Central memory CD8-positive, alpha-beta T cell (primary cell): ENCODE results near the gene PRKN.
"Not testable (repeated sequence)": the region's sequence is repeated elsewhere in the genome, so short reads cannot be mapped to it uniquely, and the experiment has no call there.

Source experiments
- ATAC-seq: fragments of 150-1000 bp; cut with Tn5 transposase; replicated peaks from 2 replicates; pipeline ENCODE4 v1.10.0; 2022; ENCODE audit warnings: mild to moderate bottlenecking, moderate FRiP score, moderate number of reproducible peaks; ENCODE audit not compliant: poor library complexity, severe bottlenecking; ENCODE audit errors: extremely low read depth
- DNase-seq, 2 donors: peaks; one replicate each; pipeline ENCODE4 v3.0.0; 2021; ENCODE audit warnings: low spot score in 2 of 2
- H3K27ac Mint-ChIP-seq: one replicate; pipeline ENCODE4 v1.8.0; 2022; ENCODE audit warnings: low read depth, mild to moderate bottlenecking, moderate library complexity, mixed read lengths
- H3K27me3 Mint-ChIP-seq: one replicate; pipeline ENCODE4 v1.8.0; 2022; ENCODE audit warnings: mixed read lengths
- H3K36me3 Mint-ChIP-seq: one replicate; pipeline ENCODE4 v1.8.0; 2022; ENCODE audit warnings: mild to moderate bottlenecking, moderate library complexity, mixed read lengths; ENCODE audit not compliant: insufficient read depth
- H3K4me1 Mint-ChIP-seq: one replicate; pipeline ENCODE4 v1.8.0; 2022; ENCODE audit warnings: mixed read lengths
- H3K4me3 Mint-ChIP-seq: one replicate; pipeline ENCODE4 v1.8.0; 2022; ENCODE audit warnings: mild to moderate bottlenecking, moderate library complexity, mixed read lengths
- H3K9me3 Mint-ChIP-seq: one replicate; pipeline ENCODE4 v1.8.0; 2022; ENCODE audit warnings: mixed read lengths

Gene PRKN

DNA sequence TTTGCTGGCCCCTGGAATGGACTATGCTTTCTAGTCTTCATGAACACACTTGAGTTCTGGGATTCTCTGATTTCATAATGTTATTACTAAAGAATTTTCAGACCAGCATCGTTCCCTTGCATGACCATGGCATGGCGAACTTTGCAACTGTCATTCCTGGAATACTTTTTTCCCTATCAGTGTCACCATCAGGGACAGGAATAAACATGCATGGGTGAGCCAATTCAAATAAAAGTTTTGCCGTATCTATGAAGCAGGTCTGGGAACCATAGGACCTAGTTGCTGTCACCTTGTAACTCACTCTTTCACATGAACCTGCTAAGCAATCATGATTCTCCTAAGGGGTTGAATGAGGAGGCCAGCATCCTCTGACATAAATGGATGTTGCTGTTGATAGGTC lies 1385.5 kb downstream of the PRKN start:
- Mint-ChIP-seq H3K4me3 (no peak overlapping the region), H3K36me3 (peaks cover 4% of the 10 kb centered on the region), H3K9me3 (no peaks in the 10 kb centered on the region), H3K27me3 (no peaks in the 10 kb centered on the region), H3K27ac (no peak overlapping the region), H3K4me1 (no peaks in the 10 kb centered on the region)
- DNase-seq (no peak), ATAC-seq (no peak)

DNA sequence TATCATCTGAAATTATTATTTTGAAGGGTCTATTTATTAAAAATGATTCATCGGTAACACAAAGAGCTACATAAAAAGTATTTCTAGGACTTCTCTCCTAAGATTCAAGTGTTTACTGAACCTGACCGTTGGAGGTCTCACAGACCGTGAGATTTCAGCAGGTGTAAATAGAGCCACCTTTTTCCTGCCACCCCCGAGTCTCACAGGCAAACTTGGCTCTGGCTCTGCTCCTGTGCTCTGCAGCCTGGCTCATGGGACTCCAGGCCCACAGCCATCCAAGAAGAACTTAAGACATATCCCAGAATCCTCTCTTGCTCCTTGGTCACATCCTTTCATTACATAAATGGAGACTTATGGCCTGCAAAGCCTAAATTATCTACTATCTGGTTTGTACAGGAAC lies 1385.9 kb downstream of the PRKN start:
- ATAC-seq (no peak), DNase-seq (no peak)
- no peak overlapping the region for H3K4me3 Mint-ChIP-seq
- no peaks in the 10 kb centered on the region for H3K9me3 Mint-ChIP-seq
- no peaks in the 10 kb centered on the region for H3K4me1 Mint-ChIP-seq
- H3K27ac Mint-ChIP-seq, result no peak overlapping the region
- H3K36me3 Mint-ChIP-seq, result peaks cover 4% of the 10 kb centered on the region
- H3K27me3 Mint-ChIP-seq, result no peaks in the 10 kb centered on the region

- Mint-ChIP-seq H3K4me3 (no peak overlapping the region), H3K9me3 (no peaks in the 10 kb centered on the region), H3K27ac (no peak overlapping the region), H3K36me3 (peaks cover 2% of the 10 kb centered on the region), H3K4me1 (no peaks in the 10 kb centered on the region), H3K27me3 (no peaks in the 10 kb centered on the region)
- ATAC-seq (no peak), DNase-seq (no peak)
Measured at GRCh38 chr6:161338015-161338414, 1389.6 kb downstream of the PRKN start.

DNA sequence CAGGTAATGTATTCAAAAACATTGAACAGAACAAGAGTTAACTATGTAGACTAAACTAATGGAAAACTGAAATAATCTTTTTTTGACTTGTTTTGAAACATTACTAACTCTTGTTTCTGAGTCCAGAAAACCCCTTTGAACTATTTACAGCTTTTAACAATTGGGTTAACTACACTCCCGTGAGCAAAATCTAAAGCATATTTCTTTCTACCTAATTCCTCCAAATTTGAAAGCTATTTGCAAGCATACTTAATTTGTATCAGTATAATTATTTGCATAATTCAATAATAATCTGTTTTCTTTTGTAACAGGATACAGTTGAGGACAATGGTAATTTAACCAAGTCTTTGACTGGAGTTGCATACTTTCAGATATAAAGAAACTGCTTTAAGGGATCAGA lies 1391.1 kb downstream of the PRKN start:
- Mint-ChIP-seq H3K4me3 (no peak overlapping the region), H3K27me3 (no peaks in the 10 kb centered on the region), H3K27ac (no peak overlapping the region), H3K4me1 (no peaks in the 10 kb centered on the region), H3K9me3 (no peaks in the 10 kb centered on the region), H3K36me3 (no peaks in the 10 kb centered on the region)
- ATAC-seq, result no peak
- no peak for DNase-seq

- ATAC-seq, result no peak
Measured at GRCh38 chr6:161333410-161333809, 1394.2 kb downstream of the PRKN start.

DNA sequence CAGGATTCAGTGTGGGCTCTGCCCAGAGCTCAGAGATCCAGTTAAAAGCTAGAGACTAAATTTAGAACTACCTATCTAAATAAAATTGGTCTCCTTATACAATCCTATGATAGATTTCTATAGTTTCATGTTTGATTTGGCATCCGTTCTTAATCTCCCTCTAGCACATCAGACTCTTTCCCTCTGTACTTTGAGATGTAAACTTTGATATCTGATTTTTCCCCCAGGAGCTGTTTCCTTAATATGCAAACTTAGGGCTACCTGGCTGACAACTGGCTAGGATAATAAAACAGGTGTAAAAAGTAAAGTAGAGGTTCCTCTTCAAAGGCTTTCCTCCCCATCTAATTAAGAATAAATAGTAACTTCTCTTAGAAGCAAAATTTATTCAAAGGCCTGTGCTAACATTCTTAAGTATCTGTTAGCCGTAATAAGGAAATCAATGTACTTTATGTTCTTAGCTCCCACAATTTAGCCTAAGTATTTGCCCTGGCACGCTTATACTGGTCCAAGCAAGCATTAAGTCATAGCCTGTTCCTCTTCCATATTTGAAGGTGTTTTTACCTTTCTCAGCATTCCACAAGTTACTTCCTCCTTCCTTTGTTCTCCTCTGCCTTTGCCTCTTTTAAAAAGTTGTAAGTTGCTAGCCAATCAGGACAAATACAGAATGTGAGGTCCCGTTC lies 1396.0 kb downstream of the PRKN start:
- H3K4me1 Mint-ChIP-seq, H3K4me3 Mint-ChIP-seq, H3K27ac Mint-ChIP-seq, ATAC-seq, H3K27me3 Mint-ChIP-seq, H3K36me3 Mint-ChIP-seq, H3K9me3 Mint-ChIP-seq, DNase-seq: not testable (repeated sequence)

More at GRCh38 chr6:161333410-161333809, 1394.2 kb downstream of the PRKN start:
- no peaks in the 10 kb centered on the region for H3K9me3 Mint-ChIP-seq
- no peak overlapping the region for H3K4me3 Mint-ChIP-seq
- no peaks in the 10 kb centered on the region for H3K36me3 Mint-ChIP-seq
- no peak overlapping the region for H3K27ac Mint-ChIP-seq
- no peak for DNase-seq
- no peaks in the 10 kb centered on the region for H3K4me1 Mint-ChIP-seq
- H3K27me3 Mint-ChIP-seq, result no peaks in the 10 kb centered on the region

DNA sequence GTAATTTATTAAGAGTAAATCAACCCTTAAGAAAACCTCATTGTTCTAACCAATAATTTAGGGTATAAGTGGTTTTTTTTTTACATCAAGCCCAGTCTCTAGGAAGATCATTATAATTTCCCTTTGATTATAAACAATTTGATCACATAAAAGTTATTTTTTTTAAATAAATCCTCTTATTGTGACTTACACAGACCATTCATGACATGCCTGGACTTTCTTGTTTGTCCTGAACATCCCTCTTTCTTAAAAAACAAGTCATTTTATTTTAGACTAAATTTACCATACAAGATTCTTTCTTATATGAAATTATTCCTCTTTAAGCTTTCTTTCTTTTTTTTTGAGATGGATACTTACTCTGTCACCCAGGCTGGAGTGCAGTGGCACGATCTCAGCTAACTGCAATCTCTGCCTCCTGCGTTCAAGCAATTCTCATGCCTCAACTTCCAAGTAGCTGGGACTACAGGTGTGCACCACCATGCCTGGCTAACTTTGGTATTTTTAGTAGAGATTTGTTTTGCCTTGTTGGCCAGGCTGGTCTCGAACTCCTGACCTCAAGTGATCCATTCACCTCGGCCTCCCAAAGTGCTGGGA lies 1400.1 kb downstream of the PRKN start:
- ATAC-seq, result no peak
- H3K9me3 Mint-ChIP-seq, result no peaks in the 10 kb centered on the region
- H3K27me3 Mint-ChIP-seq, result no peaks in the 10 kb centered on the region
- H3K27ac Mint-ChIP-seq, result no peak overlapping the region
- no peaks in the 10 kb centered on the region for H3K4me1 Mint-ChIP-seq
- H3K4me3 Mint-ChIP-seq, result no peak overlapping the region
- no peak for DNase-seq
- H3K36me3 Mint-ChIP-seq, result no peaks in the 10 kb centered on the region

GRCh38 chr6:161319231-161319630 lies 1408.3 kb downstream of the PRKN start:
- no peaks in the 10 kb centered on the region for H3K9me3 Mint-ChIP-seq
- ATAC-seq, result no peak
- no peak overlapping the region for H3K4me3 Mint-ChIP-seq
- H3K27ac Mint-ChIP-seq, result no peak overlapping the region
- no peaks in the 10 kb centered on the region for H3K4me1 Mint-ChIP-seq
- H3K36me3 Mint-ChIP-seq, result no peaks in the 10 kb centered on the region
- no peak for DNase-seq
- peaks cover 25% of the 10 kb centered on the region for H3K27me3 Mint-ChIP-seq

DNA sequence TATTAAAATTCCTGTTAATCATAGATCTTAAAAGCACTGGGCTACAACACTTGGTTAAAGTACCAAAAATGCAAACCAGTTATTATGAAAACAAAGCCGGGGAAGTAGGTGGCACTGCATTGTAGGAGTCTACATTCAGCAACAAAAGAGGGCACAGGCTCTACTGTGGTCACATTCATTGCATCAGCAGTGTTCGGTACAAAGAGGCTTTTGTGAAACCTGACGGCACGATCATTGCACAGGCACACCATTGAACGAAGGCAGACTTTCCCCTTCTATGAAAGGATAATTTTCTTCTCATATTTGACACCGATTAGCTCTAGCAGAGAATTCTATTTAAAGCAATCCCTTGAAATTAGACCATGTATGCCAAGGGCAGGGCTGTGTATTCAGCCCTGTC lies 1409.1 kb downstream of the PRKN start:
- DNase-seq (no peak), ATAC-seq (no peak)
- Mint-ChIP-seq H3K27me3 (peaks cover 27% of the 10 kb centered on the region), H3K4me1 (no peaks in the 10 kb centered on the region), H3K4me3 (no peak overlapping the region), H3K36me3 (no peaks in the 10 kb centered on the region), H3K27ac (no peak overlapping the region), H3K9me3 (no peaks in the 10 kb centered on the region)

- Mint-ChIP-seq H3K9me3 (no peaks in the 10 kb centered on the region), H3K27me3 (peaks cover 35% of the 10 kb centered on the region)
- ATAC-seq, result no peak
Measured at GRCh38 chr6:161316531-161316930, 1411.0 kb downstream of the PRKN start.

DNA sequence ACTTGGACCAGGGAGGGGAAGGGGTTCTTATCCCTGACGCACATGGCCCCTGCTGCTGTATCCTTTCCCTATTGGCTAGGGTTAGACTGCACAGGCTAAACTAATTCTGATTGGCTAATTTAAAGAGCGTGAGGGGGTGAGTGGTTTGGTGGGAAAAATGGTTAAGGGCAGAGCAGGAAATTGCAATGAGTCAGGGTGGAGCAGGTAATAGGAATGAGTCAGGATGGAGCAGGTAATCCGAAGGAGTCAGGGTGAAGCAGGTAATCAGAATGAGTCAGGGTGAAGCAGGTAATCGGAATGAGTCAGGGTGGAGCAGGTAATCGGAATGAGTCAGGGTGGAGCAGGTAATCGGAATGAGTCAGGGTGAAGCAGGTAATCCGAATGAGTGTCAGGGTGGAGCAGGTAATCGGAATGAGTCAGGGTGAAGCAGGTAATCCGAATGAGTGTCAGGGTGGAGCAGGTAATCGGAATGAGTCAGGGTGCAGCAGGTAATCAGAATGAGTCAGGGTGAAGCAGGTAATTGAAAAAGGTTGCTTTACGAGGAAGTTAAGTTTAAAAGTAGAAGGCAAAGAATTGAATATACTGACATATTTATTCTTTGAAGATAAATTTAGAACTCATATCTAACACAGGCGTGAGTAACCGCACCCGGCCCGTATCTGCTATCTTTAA lies 1412.2 kb downstream of the PRKN start:
- not testable (repeated sequence) for ATAC-seq, H3K9me3 Mint-ChIP-seq, H3K36me3 Mint-ChIP-seq, H3K27ac Mint-ChIP-seq, H3K4me3 Mint-ChIP-seq, DNase-seq, H3K4me1 Mint-ChIP-seq
- H3K27me3 Mint-ChIP-seq, result peaks cover 46% of the 10 kb centered on the region

More at GRCh38 chr6:161316531-161316930, 1411.0 kb downstream of the PRKN start:
- Mint-ChIP-seq H3K4me3 (no peak overlapping the region), H3K4me1 (no peaks in the 10 kb centered on the region), H3K36me3 (no peaks in the 10 kb centered on the region), H3K27ac (no peak overlapping the region)
- DNase-seq, result no peak

DNA sequence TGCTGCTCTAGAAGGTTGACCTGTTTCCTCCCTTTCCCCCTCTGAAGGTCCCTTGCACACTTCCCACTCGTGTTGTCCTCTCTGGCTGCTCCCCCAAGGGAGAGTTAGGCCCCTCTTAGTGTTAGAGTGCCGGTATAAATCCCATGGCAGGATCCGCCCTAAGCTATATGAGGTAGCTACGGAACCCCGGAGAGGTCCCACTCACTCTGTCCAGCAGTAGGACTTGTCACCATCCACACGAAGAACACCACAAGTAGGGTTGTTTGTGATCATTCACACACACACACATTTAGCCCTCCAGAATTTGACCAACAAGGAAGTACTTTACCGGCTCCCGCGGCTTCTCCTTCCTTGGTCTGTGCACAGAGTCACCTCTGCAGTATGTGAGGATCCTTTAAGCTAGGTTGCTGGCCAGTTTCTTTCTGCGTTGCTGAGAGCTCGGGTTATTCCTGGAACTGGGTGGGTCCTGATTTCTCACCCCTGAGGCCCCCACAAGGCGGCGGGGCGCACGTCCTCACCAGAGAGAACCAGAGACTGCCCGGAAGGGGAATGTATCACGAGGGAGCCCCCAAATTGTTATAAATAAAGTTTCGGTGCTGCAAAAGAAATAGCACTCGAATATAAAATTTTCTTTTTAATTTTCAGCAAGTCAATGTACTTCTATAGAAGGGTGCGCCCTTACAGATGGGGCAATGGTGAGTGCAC lies 1412.9 kb downstream of the PRKN start:
- not testable (repeated sequence) for H3K9me3 Mint-ChIP-seq, DNase-seq, H3K27ac Mint-ChIP-seq, H3K4me3 Mint-ChIP-seq, ATAC-seq, H3K36me3 Mint-ChIP-seq, H3K4me1 Mint-ChIP-seq
- H3K27me3 Mint-ChIP-seq, result peaks cover 48% of the 10 kb centered on the region
